GM12878 (cell line): Measurements from ENCODE around the gene BTBD9. TPM values are rescaled to one million over a fixed set of nuclear protein-coding genes. Genes with fewer than 3 reads are reported as not detected.

Source experiments
- ATAC-seq: fragments of 200-7000 bp; cut with Tn5 transposase; 3 replicates; pipeline ENCODE4 v1.9.1; 2020; ENCODE audit warnings: mild to moderate bottlenecking, moderate library complexity
- BruUV-seq: library from RNA; stranded (reverse); fragments of 400-500 nt; replicated peaks from 2 replicates; lab custom pipeline; 2021; lab: Mats Ljungman, UMichigan
- CTCF ChIA-PET: fragments of 300-600 bp; sonication (Branson Sonifier 250); formaldehyde crosslinking; extraction: SDS; loops from one replicate; lab custom pipeline; 2021; ENCODE audit warnings: inconsistent platforms; lab: Yijun Ruan, JAX
- POLR2A ChIA-PET: fragments of 350-600 bp; formaldehyde crosslinking; extraction: SDS; loops from one replicate; lab custom pipeline; 2021; ENCODE audit warnings: inconsistent platforms; lab: Charles Lee
- RAD21 ChIA-PET: fragments of 300-600 bp; sonication (Branson Sonifier 250); formaldehyde crosslinking; loops from one replicate; lab custom pipeline; 2023; ENCODE audit warnings: antibody characterized with exemption; ENCODE audit not compliant: unreplicated experiment; lab: Charles Lee
- SMC1A ChIA-PET: fragments of 300-600 bp; sonication (Branson Sonifier 250); formaldehyde crosslinking; loops from one replicate; lab custom pipeline; 2023; ENCODE audit not compliant: unreplicated experiment, uncharacterized antibody; lab: Charles Lee
- DNase-seq: peaks from one replicate; pipeline ENCODE4 v3.0.0-alpha.2; 2011; ENCODE audit warnings: low read depth, low spot score
- FAIRE-seq: peaks from 3 replicates; lab custom pipeline; 2011; peaks lifted over from hg19 to GRCh38; lab: Jason Lieb, UNC
- H2AFZ ChIP-seq: 2 replicates; pipeline ENCODE4 v1.6.0; 2011; ENCODE audit warnings: low read depth, low read length, control low read depth; ENCODE audit not compliant: control insufficient read depth
- H3K27ac ChIP-seq: 2 replicates; pipeline ENCODE4 v1.5.1; 2011; ENCODE audit warnings: control low read depth; ENCODE audit not compliant: control insufficient read depth, insufficient read depth
- H3K27me3 ChIP-seq, 2 experiments: replicated peaks in 1 of 2; 2 replicates each; pipeline versions ENCODE4 v1.6.0 to v1.6.1; 2011; ENCODE audit warnings: low read length in 1 of 2; ENCODE audit not compliant: control insufficient read depth in 2 of 2, insufficient read depth in 2 of 2
- H3K36me3 ChIP-seq, 2 experiments: 2 replicates each; pipeline ENCODE4 v1.5.1; 2011; ENCODE audit warnings: low read length in 1 of 2; ENCODE audit not compliant: control insufficient read depth in 2 of 2, insufficient read depth in 2 of 2
- H3K4me1 ChIP-seq: 2 replicates; pipeline ENCODE4 v1.6.1; 2011; ENCODE audit warnings: mild to moderate bottlenecking, low read length, moderate library complexity, mixed read lengths; ENCODE audit not compliant: control insufficient read depth, insufficient read depth
- H3K4me2 ChIP-seq: 2 replicates; pipeline ENCODE4 v1.6.0; 2011; ENCODE audit warnings: control low read depth; ENCODE audit not compliant: control insufficient read depth, insufficient read depth
- H3K4me3 ChIP-seq: fragments of 200-600 bp; sonication (generic); 2 replicates; pipeline ENCODE4 v1.5.1; 2016
- H3K79me2 ChIP-seq: 2 replicates; pipeline ENCODE4 v1.6.0; 2011; ENCODE audit warnings: low read length; ENCODE audit not compliant: control insufficient read depth, insufficient read depth
- H3K9ac ChIP-seq: 2 replicates; pipeline ENCODE4 v1.8.0; 2011; ENCODE audit warnings: low read length, control low read depth, mixed read lengths; ENCODE audit not compliant: control insufficient read depth, insufficient read depth
- H3K9me3 ChIP-seq: replicated peaks from 3 replicates; pipeline ENCODE4 v1.5.1; 2011; ENCODE audit warnings: mild to moderate bottlenecking, low read length; ENCODE audit not compliant: control insufficient read depth, insufficient read depth
- H4K20me1 ChIP-seq: 2 replicates; pipeline ENCODE4 v1.6.0; 2011; ENCODE audit not compliant: control insufficient read depth, insufficient read depth
- BCLAF1 ChIP-seq: fragments of 450-650 bp; IDR thresholded peaks from 2 replicates; pipeline ENCODE4 v1.6.1; 2017; ENCODE audit warnings: antibody characterized with exemption, mild to moderate bottlenecking, moderate library complexity
- FOXM1 ChIP-seq: IDR thresholded peaks from 2 replicates; pipeline ENCODE4 v1.6.1; 2012; ENCODE audit warnings: low read depth, mild to moderate bottlenecking, inconsistent platforms, low read length, moderate library complexity
- NBN ChIP-seq: fragments of 450-650 bp; IDR thresholded peaks from 2 replicates; pipeline ENCODE4 v1.6.1; 2016
- RAD51 ChIP-seq: fragments of 450-650 bp; IDR thresholded peaks from 2 replicates; pipeline ENCODE4 v1.6.1; 2016; ENCODE audit warnings: moderate library complexity, mild to moderate bottlenecking, inconsistent platforms
- ZBTB4 ChIP-seq: fragments of 450-650 bp; formaldehyde crosslinking; IDR thresholded peaks from 2 replicates; pipeline ENCODE4 v1.4.0; 2022; ENCODE audit warnings: mild to moderate bottlenecking, moderate library complexity
- WGBS: methylation state at CpG from one replicate; pipeline ENCODE4 v1.1.6; 2016; ENCODE audit warnings: low lambda C conversion rate; ENCODE audit not compliant: insufficient replicate concordance, insufficient coverage; ENCODE audit errors: missing lambda C conversion rate; 5-methylcytosine and 5-hydroxymethylcytosine counted together
- in situ Hi-C: fragments of 300-500 bp; cut with MboI; formaldehyde crosslinking; loops from 9 replicates; pipeline ENCODE4 v1.14.3; 2018; ENCODE audit warnings: mixed read lengths
- intact Hi-C: fragments of 100-400 bp; cut with micrococcal nuclease; formaldehyde crosslinking; loops from one replicate; pipeline ENCODE4 v1.14.2; 2022; ENCODE audit not compliant: unreplicated experiment
- polyA plus RNA-seq, 11 experiments: library from polyadenylated mRNA; depleted of rRNA in 4 of 11; unstranded in 6 of 11; stranded (reverse) in 5 of 11; fragments of >200 nt; fragmentation: Nextera tagmentation in 4 of 11; fragmentation: Illumina TruSeq in 1 of 11; extraction: Ambion mirVana in 4 of 11; extraction: Trizol in 1 of 11; gene quantifications; 1 replicate in 1 of 11; 2 replicates in 10 of 11; pipeline versions ENCODE4 v1.2.1 to v1.2.3, GENCODE V29; 2011 to 2016; ENCODE audit warnings: inconsistent platforms in 2 of 11, missing spikeins in 2 of 11, low read depth in 1 of 11
- total RNA-seq, 4 experiments: library from RNA; depleted of rRNA in 3 of 4; stranded (reverse); fragments of >200 nt in 3 of 4; fragmentation: Illumina TruSeq in 1 of 4; extraction: Trizol in 1 of 4; gene quantifications; 2 replicates each; pipeline versions ENCODE4 v1.2.1 to v1.2.3, GENCODE V29; 2013 to 2021

The BTBD9 gene
- total and polyA plus RNA-seq, 10 of the 15 experiments (the other 5 are each of a cell fraction or from before 2014, with no cell fraction given) = 0.22 to 8.6 (median 4.6) TPM

- RAD21 ChIA-PET = no interaction called here
- DNase-seq = no peak
- no peaks in the 10 kb centered on the region for H3K36me3 ChIP-seq
- intact Hi-C loops = no loop called here
- no peak overlapping the region for H3K4me2 ChIP-seq
- no peak overlapping the region for H3K9ac ChIP-seq
- TF ChIP-seq ZBTB4 (CRISPR knock-in tag) (no peak), NBN (no peak), FOXM1 (no peak), RAD51 (no peak), BCLAF1 (no peak)
- H3K27ac ChIP-seq = no peak overlapping the region
- POLR2A ChIA-PET = no interaction called here
- FAIRE-seq = no peak
- CTCF ChIA-PET = no interaction called here
- no peaks in the 10 kb centered on the region for H3K79me2 ChIP-seq
- no TSS peak for BruUV-seq
- in situ Hi-C loops = no loop called here
- no peak overlapping the region for H3K4me3 ChIP-seq
- WGBS = 100% methylated on average over 2 of the region's 2 CpGs
- SMC1A ChIA-PET = no interaction called here
- H3K4me1 ChIP-seq = no peaks in the 10 kb centered on the region
- no peaks in the 10 kb centered on the region for H3K9me3 ChIP-seq
- no peak for ATAC-seq
- no peaks in the 10 kb centered on the region for H4K20me1 ChIP-seq
- no peak overlapping the region for H2AFZ ChIP-seq
- no peaks in the 10 kb centered on the region for H3K27me3 ChIP-seq
These were observed 358.6 kb downstream of the BTBD9 start for GRCh38 chr6:38281126-38281525.
